Subcutaneous adipose tissue (tissue), 4 donors: Measurements from ENCODE around the gene DCC. TPM values are rescaled to one million over a fixed set of nuclear protein-coding genes. Genes with fewer than 3 reads are reported as not detected.

Experiments used
- CTCF ChIP-seq: fragments of 450-650 bp; IDR thresholded peaks from one replicate; pipeline ENCODE4 v1.5.1; 2016; ENCODE audit warnings: low read depth, mild to moderate bottlenecking, control low read depth, antibody characterized with exemption, moderate library complexity
- total RNA-seq, 4 donors: library from RNA; depleted of rRNA; stranded (reverse); fragments of >200 nt; gene quantifications; one replicate each; pipeline ENCODE4 v1.1.0, GENCODE V29; 2016

The DCC gene
- total RNA-seq, 4 donors from 2014 or later, result not detected

GRCh38 chr18:52945552-52945951 is 605.6 kb downstream of the DCC start:
- TF ChIP-seq CTCF, result no peak

GRCh38 chr18:52948868-52949444 is 609.0 kb downstream of the DCC start:
- no peak for TF ChIP-seq CTCF

DNA sequence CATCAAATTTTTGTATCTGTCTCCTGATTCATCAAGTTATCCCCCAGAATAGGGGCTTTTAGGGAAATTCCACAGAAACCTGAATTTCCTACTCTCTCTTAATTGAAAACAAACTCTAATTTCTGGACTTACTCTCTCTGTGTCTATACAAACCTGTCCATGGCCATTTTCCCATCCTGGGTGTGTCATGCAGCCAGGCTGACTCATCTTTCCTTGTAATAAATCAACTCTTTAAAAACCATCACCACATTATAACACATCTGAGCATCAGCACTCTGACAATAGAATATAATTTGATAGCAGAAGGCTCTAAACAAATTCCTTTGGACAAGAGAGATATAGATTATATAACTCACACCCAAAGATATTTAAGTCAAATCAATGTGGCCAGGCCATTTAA is 610.2 kb downstream of the DCC start:
- no peak for TF ChIP-seq CTCF

DNA sequence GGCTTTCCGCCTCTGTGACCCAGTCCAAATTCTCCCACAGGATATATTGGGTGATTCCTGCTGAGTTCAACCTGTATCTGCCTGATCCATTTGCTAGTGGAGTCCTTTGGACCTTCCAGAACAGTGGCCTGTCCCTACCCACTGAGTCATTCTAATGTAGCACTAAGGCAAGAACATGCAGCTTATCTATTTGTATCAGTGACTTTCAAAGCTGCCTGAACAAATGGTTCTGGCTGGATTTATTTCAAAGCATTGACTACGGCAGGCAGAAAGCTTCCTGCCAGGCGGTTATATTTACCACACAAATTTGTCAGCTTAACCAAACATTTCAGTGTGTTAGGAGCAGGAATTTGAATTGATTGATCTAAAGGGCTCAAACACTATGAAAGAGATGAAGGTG is 613.4 kb downstream of the DCC start:
- no peak for TF ChIP-seq CTCF

GRCh38 chr18:52963481-52963880 is 623.5 kb downstream of the DCC start:
- no peak for TF ChIP-seq CTCF

DNA sequence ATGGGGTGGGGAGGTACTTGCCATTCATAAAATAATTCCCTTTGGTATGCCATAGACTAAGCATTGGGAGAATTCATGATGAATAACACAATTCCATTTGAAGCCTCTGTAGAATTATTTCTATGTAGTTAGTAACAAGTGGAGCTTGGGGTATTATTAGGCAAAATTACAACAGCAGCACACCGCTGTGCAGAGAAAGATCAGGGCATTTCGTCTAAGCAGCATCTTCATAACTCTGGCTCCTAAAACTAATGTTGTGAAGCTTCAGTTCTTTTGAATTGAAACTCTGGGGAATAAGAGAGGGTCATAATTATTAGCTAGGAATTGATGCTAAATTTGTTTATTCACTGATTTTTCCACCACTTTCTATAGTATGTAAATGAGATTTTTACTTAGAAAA is 630.7 kb downstream of the DCC start:
- TF ChIP-seq CTCF, result no peak

DNA sequence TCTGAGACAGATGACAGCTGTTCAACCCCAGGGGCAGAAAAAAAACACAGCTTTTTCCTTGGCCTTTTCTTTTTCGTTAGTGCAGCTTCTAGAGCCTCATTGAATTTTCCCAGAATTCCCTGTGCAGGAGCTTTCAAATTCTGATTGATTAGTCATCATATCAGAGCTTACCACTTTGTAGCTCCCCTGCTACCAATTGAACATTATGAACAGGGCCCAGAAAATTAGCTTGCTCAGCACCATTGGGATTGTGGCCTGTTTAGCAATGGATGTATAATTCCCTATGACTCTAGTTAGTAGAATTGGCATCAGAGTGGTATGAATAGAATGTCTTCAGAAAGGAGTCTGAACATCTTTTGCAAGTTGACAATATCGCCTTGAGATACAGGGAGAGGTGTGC is 631.1 kb downstream of the DCC start:
- no peak for TF ChIP-seq CTCF
